ENCODE measurements around the gene AJAP1.
"Not testable (repeated sequence)": the region's sequence is repeated elsewhere in the genome, so short reads cannot be mapped to it uniquely, and the experiment has no call there.

AJAP1 gene, protein sequence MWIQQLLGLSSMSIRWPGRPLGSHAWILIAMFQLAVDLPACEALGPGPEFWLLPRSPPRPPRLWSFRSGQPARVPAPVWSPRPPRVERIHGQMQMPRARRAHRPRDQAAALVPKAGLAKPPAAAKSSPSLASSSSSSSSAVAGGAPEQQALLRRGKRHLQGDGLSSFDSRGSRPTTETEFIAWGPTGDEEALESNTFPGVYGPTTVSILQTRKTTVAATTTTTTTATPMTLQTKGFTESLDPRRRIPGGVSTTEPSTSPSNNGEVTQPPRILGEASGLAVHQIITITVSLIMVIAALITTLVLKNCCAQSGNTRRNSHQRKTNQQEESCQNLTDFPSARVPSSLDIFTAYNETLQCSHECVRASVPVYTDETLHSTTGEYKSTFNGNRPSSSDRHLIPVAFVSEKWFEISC

DNA sequence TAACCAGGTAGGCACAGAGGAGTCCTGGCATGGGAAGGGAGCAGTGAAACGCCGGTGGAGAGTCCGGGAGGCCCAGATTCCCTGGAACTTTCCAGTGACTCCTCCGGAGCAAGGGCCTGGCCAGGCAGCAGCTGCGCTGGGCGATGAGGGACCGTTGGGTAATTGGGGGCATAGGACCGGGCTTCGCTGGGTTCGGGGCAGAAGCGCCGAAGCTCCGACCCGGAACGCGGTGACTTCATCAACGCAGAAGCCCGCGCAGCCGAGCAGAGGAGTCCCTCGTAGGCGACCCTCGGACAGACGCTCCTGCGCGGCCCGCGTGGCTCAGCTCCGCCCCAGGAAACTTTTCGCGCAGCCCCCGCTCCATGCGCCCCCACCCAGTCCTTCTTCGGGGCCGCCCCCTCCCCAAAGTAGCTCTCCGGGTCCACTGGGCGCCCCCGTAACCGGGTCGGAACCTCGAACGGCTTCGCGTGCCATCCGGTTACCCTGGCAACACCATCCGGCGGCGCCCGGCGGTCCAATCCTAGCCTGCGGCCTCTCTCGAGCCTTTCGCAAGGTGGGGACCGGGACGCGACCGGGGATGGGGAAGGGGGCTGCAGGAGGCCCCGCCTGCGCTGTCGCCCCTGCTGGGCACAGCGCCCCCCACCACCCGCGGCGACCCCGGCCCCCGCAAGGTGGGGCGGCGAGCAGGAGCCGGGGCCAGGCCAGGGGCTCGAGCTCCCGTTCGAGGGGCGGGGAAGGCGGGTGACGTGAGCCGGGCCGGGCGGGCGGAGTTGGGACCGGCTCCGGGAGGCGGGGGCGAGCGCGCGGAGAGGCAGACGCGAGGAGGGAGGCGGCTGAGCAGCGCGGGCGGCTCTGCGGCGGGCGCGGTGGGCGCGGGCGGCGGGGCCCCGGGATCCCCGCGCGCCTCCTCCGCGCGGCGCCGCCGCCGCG, at the start of gene AJAP1:
Gene AJAP1, plus strand, starts transcription at position 814 of the 930 bp plus-strand sequence. CDS start 817 bp downstream, outside the sequence.
- H2AFZ ChIP-seq (ENCODE audit: low read depth, low read length), result no peak within 1 kb of the TSS
- H3K27me3 ChIP-seq (ENCODE audit: insufficient read depth, low read length), result peaks cover 61% of the 10 kb centered on the region
- H3K9me3 ChIP-seq (ENCODE audit: low read length), result no peaks in the 10 kb centered on the region
- H3K4me1 ChIP-seq (ENCODE audit: insufficient read depth, low read length), result no peaks in the 10 kb centered on the region
- H3K36me3 ChIP-seq (ENCODE audit: insufficient read depth, low read length), result no peaks in the 10 kb centered on the region
- H3K4me3 ChIP-seq (ENCODE audit: low read length), result no peak within 1 kb of the TSS

GRCh38 chr1:4605158-4605557, 49.3 kb upstream of the AJAP1 start:
- Histone ChIP-seq H3K4me3 (ENCODE audit: low read length) (no peak overlapping the region), H3K4me1 (ENCODE audit: insufficient read depth, low read length) (no peaks in the 10 kb centered on the region), H2AFZ (ENCODE audit: low read depth, low read length) (no peak overlapping the region), H3K27me3 (ENCODE audit: insufficient read depth, low read length) (peaks cover 8% of the 10 kb centered on the region), H3K9me3 (ENCODE audit: low read length) (no peaks in the 10 kb centered on the region), H3K36me3 (ENCODE audit: insufficient read depth, low read length) (no peaks in the 10 kb centered on the region)

GRCh38 chr1:4611563-4612341, 42.7 kb upstream of the AJAP1 start:
- Histone ChIP-seq H2AFZ (ENCODE audit: low read depth, low read length) (no peak overlapping the region), H3K36me3 (ENCODE audit: insufficient read depth, low read length) (no peaks in the 10 kb centered on the region), H3K4me1 (ENCODE audit: insufficient read depth, low read length) (no peaks in the 10 kb centered on the region), H3K27me3 (ENCODE audit: insufficient read depth, low read length) (peaks cover 9% of the 10 kb centered on the region), H3K9me3 (ENCODE audit: low read length) (no peaks in the 10 kb centered on the region), H3K4me3 (ENCODE audit: low read length) (no peak overlapping the region)

DNA sequence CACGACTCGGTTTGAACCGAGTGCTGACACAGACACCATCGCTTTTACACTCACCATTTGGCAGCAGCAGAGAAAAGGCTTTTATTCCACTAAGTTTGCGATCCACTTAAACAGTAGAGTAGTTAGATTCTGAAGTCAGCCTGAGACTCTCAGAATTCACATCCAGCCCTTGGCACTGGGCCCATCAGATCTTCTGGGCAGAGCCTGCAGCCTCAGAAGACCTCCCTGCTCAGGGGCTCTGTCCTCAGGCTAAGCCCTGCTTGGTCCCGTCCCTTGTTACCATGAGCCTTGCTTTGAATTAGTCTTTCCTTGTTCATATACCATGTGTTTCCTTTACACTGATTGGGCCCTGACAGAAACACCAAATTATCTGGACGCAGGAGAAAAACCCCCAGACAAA, 41.4 kb upstream of the AJAP1 start:
- Histone ChIP-seq H3K27me3 (ENCODE audit: insufficient read depth, low read length) (peaks cover 9% of the 10 kb centered on the region), H3K4me1 (ENCODE audit: insufficient read depth, low read length) (no peaks in the 10 kb centered on the region), H3K4me3 (ENCODE audit: low read length) (no peak overlapping the region), H3K9me3 (ENCODE audit: low read length) (no peaks in the 10 kb centered on the region), H3K36me3 (ENCODE audit: insufficient read depth, low read length) (no peaks in the 10 kb centered on the region), H2AFZ (ENCODE audit: low read depth, low read length) (no peak overlapping the region)

DNA sequence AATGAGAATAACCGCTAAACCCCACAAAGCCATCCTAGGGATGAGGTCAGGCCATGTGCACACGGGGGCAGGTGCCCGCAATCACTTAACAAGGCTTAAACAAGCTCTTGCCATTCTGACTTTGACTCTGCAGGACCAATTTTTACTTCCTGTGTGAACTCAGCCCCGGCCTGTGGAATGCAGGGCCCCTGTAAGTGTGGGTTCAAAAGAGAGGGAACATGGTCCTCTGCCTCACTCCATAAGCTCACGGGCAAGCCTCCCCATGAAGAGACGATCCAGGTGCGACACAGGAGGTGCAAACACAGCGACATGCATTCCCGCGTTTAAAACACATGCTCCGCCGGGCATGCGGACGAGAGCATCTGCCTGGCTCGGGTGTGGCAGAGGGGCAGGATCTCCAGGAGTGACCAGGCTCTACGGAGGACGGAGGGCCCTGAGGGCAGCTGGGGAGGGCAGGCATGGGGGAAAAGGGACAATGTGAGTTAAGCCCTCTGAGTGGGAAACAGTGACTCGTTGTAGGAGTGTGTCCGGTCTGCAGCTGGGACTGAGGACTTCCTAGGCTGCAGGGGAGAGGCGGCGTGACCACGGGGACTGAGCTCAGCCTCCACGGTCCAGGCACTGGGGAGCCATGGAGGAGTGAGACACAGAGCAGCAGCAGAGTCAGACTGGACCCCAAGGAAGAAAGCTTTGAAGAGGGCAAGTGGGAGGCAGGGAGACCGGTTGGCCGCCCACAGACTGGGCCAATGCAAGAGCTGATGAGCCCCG, 40.6 kb upstream of the AJAP1 start:
- H3K27me3 ChIP-seq (ENCODE audit: insufficient read depth, low read length), result peaks cover 9% of the 10 kb centered on the region
- no peak overlapping the region for H2AFZ ChIP-seq (ENCODE audit: low read depth, low read length)
- H3K36me3 ChIP-seq (ENCODE audit: insufficient read depth, low read length), result no peaks in the 10 kb centered on the region

GRCh38 chr1:4614371-4615137, 39.9 kb upstream of the AJAP1 start:
- no peaks in the 10 kb centered on the region for H3K4me1 ChIP-seq (ENCODE audit: insufficient read depth, low read length)
- no peaks in the 10 kb centered on the region for H3K36me3 ChIP-seq (ENCODE audit: insufficient read depth, low read length)
- H3K9me3 ChIP-seq (ENCODE audit: low read length), result no peaks in the 10 kb centered on the region
- H3K27me3 ChIP-seq (ENCODE audit: insufficient read depth, low read length), result peaks cover 9% of the 10 kb centered on the region
- H2AFZ ChIP-seq (ENCODE audit: low read depth, low read length), result no peak overlapping the region
- no peak overlapping the region for H3K4me3 ChIP-seq (ENCODE audit: low read length)

More for the DNA sequence above, 40.6 kb upstream of the AJAP1 start:
- Histone ChIP-seq H3K9me3 (ENCODE audit: low read length) (no peaks in the 10 kb centered on the region), H3K4me1 (ENCODE audit: insufficient read depth, low read length) (no peaks in the 10 kb centered on the region), H3K4me3 (ENCODE audit: low read length) (no peak overlapping the region)

DNA sequence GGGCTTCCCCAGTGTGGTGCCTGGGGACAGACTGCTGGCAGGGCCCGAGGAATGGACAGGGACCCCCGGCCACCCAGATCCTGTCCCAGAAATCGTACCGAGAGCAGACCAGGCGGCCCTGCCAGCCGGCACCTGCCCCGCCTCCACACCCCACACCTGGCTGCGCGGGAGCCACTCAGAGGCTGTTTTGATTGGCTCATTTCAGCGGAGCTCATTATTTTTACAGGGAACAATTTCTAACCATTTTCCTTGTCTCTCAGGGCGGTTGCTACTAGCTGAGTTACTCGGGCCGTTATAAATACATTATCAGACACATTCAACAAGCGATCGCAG, 39.3 kb upstream of the AJAP1 start:
- Histone ChIP-seq H3K4me1 (ENCODE audit: insufficient read depth, low read length) (no peaks in the 10 kb centered on the region), H2AFZ (ENCODE audit: low read depth, low read length) (no peak overlapping the region), H3K4me3 (ENCODE audit: low read length) (no peak overlapping the region), H3K36me3 (ENCODE audit: insufficient read depth, low read length) (no peaks in the 10 kb centered on the region), H3K9me3 (ENCODE audit: low read length) (no peaks in the 10 kb centered on the region), H3K27me3 (ENCODE audit: insufficient read depth, low read length) (peaks cover 9% of the 10 kb centered on the region)

GRCh38 chr1:4615501-4615900, 38.9 kb upstream of the AJAP1 start:
- no peaks in the 10 kb centered on the region for H3K36me3 ChIP-seq (ENCODE audit: insufficient read depth, low read length)

DNA sequence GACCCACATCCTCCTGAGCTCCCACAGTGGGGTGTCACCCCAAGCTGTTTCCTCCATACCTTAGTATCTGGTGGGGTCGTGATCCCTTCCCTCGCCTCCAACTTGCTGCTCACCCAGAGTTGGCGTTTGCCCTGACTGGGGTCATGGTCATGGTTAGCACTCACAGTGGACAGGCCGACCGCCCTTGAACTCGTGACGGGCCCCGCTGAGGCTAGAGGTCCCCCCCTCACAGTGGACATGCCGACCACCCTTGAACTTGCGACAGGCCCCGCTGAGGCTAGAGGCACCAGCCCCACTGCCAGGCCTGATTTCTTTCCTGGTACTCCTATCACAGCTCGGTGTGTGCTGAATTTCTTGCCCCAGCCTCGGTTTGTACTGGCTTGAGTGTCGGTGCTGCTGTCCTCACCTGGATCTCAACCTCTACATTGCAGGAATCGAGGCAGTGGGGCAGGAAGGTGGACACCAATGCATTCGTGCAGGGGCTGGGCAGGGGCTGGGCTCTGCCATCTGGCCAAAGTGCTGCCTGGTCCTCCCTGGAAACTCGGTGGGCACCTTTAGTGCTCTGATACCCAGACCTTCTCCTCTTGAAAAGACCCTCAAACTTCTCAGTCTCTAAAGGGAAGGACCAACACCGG, 37.5 kb upstream of the AJAP1 start:
- Histone ChIP-seq H3K27me3 (ENCODE audit: insufficient read depth, low read length) (peaks cover 9% of the 10 kb centered on the region), H3K36me3 (ENCODE audit: insufficient read depth, low read length) (no peaks in the 10 kb centered on the region), H2AFZ (ENCODE audit: low read depth, low read length) (no peak overlapping the region), H3K4me3 (ENCODE audit: low read length) (no peak overlapping the region), H3K4me1 (ENCODE audit: insufficient read depth, low read length) (no peaks in the 10 kb centered on the region), H3K9me3 (ENCODE audit: low read length) (no peaks in the 10 kb centered on the region)

More at GRCh38 chr1:4615501-4615900, 38.9 kb upstream of the AJAP1 start:
- no peak overlapping the region for H3K4me3 ChIP-seq (ENCODE audit: low read length)
- no peaks in the 10 kb centered on the region for H3K9me3 ChIP-seq (ENCODE audit: low read length)
- no peak overlapping the region for H2AFZ ChIP-seq (ENCODE audit: low read depth, low read length)
- H3K4me1 ChIP-seq (ENCODE audit: insufficient read depth, low read length), result no peaks in the 10 kb centered on the region
- H3K27me3 ChIP-seq (ENCODE audit: insufficient read depth, low read length), result peaks cover 9% of the 10 kb centered on the region

DNA sequence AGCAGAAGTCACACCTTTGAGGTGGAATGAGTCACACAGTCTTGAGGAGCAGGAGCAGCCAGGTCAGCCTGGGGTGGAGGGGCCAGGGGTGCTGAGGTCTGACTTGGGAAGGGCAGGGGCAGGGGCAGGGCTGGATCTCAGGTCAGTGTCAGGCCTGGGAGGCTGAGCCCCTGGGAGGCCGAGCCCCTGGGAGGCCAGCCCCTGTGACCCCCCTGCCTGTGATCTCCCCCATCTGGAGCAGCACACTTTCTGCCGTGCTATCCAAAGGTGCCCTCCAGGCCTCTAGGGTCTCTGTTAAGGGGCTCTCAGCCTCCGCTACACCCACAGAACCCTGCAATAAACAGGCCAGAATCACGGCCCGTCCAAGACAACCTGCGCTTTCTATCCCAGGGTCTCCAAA, 36.9 kb upstream of the AJAP1 start:
- Histone ChIP-seq H3K36me3 (ENCODE audit: insufficient read depth, low read length) (no peaks in the 10 kb centered on the region), H2AFZ (ENCODE audit: low read depth, low read length) (no peak overlapping the region), H3K27me3 (ENCODE audit: insufficient read depth, low read length) (peaks cover 9% of the 10 kb centered on the region), H3K4me3 (ENCODE audit: low read length) (no peak overlapping the region), H3K9me3 (ENCODE audit: low read length) (no peaks in the 10 kb centered on the region), H3K4me1 (ENCODE audit: insufficient read depth, low read length) (no peaks in the 10 kb centered on the region)

- not testable (repeated sequence) for H3K4me1 ChIP-seq (ENCODE audit: insufficient read depth, low read length); H3K36me3 ChIP-seq (ENCODE audit: insufficient read depth, low read length); H3K27me3 ChIP-seq (ENCODE audit: insufficient read depth, low read length); H3K4me3 ChIP-seq (ENCODE audit: low read length); H2AFZ ChIP-seq (ENCODE audit: low read depth, low read length); H3K9me3 ChIP-seq (ENCODE audit: low read length)
These were observed 35.6 kb upstream of the AJAP1 start for GRCh38 chr1:4618827-4619226.

Data from neuron (in vitro differentiated cells).